Astrocyte (in vitro differentiated cells and primary cell): ENCODE measurements around the gene EML6.

Experiments
- EZH2 ChIP-seq: IDR thresholded peaks from 2 replicates; pipeline ENCODE4 v1.6.1; 2012; ENCODE audit warnings: mild to moderate bottlenecking, low read length, inconsistent platforms; ENCODE audit not compliant: insufficient read depth
- TF ChIP-seq, protein P1 (sequence below): IDR thresholded peaks from 2 replicates; pipeline ENCODE4 v1.5.1; 2011; ENCODE audit warnings: low read depth, mild to moderate bottlenecking, inconsistent platforms, low read length, moderate library complexity; ENCODE audit not compliant: insufficient read depth

GRCh38 chr2:54773233-54773632 lies 49.8 kb downstream of the EML6 start:
- TF ChIP-seq, protein P1, sequence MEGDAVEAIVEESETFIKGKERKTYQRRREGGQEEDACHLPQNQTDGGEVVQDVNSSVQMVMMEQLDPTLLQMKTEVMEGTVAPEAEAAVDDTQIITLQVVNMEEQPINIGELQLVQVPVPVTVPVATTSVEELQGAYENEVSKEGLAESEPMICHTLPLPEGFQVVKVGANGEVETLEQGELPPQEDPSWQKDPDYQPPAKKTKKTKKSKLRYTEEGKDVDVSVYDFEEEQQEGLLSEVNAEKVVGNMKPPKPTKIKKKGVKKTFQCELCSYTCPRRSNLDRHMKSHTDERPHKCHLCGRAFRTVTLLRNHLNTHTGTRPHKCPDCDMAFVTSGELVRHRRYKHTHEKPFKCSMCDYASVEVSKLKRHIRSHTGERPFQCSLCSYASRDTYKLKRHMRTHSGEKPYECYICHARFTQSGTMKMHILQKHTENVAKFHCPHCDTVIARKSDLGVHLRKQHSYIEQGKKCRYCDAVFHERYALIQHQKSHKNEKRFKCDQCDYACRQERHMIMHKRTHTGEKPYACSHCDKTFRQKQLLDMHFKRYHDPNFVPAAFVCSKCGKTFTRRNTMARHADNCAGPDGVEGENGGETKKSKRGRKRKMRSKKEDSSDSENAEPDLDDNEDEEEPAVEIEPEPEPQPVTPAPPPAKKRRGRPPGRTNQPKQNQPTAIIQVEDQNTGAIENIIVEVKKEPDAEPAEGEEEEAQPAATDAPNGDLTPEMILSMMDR, result no peak
- TF ChIP-seq EZH2, result no peak
